Measurements from ENCODE around the gene KRTAP4-11.
"Not testable (repeated sequence)": the region's sequence is repeated elsewhere in the genome, so short reads cannot be mapped to it uniquely, and the experiment has no call there.

Gene KRTAP4-11

GRCh38 chr17:41117846-41118386, at the start of gene KRTAP4-11:
Gene KRTAP4-11 (minus strand): TSS chr17:41118373. CDS start chr17:41118315, 58 bp downstream.
- not testable (repeated sequence) for H3K36me3 ChIP-seq (ENCODE audit: insufficient read depth, low read length); H3K4me3 ChIP-seq (ENCODE audit: low read depth in 1 of 2, low read length in 2 of 2); H3K27ac ChIP-seq (ENCODE audit: low read depth, low read length); H3K9me3 ChIP-seq (ENCODE audit: low read length); H3K9ac ChIP-seq (ENCODE audit: low read length); H3K27me3 ChIP-seq (ENCODE audit: control insufficient read depth in 1 of 2, insufficient read depth in 2 of 2, low read length in 2 of 2); H3K4me1 ChIP-seq (ENCODE audit: insufficient read depth, low read length)

- Histone ChIP-seq H3K27ac (ENCODE audit: low read depth, low read length) (no peak overlapping the region), H3K9me3 (ENCODE audit: low read length) (no peaks in the 10 kb centered on the region), H3K27me3 (ENCODE audit: control insufficient read depth in 1 of 2, insufficient read depth in 2 of 2, low read length in 2 of 2) (no peaks in the 10 kb centered on the region), H3K9ac (ENCODE audit: low read length) (no peak overlapping the region), H3K36me3 (ENCODE audit: insufficient read depth, low read length) (no peaks in the 10 kb centered on the region), H3K4me3 (ENCODE audit: low read depth in 1 of 2, low read length in 2 of 2) (no peak overlapping the region), H3K4me1 (ENCODE audit: insufficient read depth, low read length) (no peaks in the 10 kb centered on the region)
Observed at GRCh38 chr17:41167561-41167960, 49.4 kb upstream of the KRTAP4-11 start.

- Histone ChIP-seq H3K4me1 (ENCODE audit: insufficient read depth, low read length) (no peaks in the 10 kb centered on the region), H3K27me3 (ENCODE audit: control insufficient read depth in 1 of 2, insufficient read depth in 2 of 2, low read length in 2 of 2) (no peaks in the 10 kb centered on the region), H3K9ac (ENCODE audit: low read length) (no peak overlapping the region), H3K36me3 (ENCODE audit: insufficient read depth, low read length) (no peaks in the 10 kb centered on the region), H3K4me3 (ENCODE audit: low read depth in 1 of 2, low read length in 2 of 2) (no peak overlapping the region), H3K27ac (ENCODE audit: low read depth, low read length) (no peak overlapping the region), H3K9me3 (ENCODE audit: low read length) (no peaks in the 10 kb centered on the region)
Observed at GRCh38 chr17:41163828-41164227, 45.7 kb upstream of the KRTAP4-11 start.

- Histone ChIP-seq H3K9ac (ENCODE audit: low read length) (no peak within 1 kb of the TSS), H3K36me3 (ENCODE audit: insufficient read depth, low read length) (no peaks in the 10 kb centered on the region), H3K4me1 (ENCODE audit: insufficient read depth, low read length) (no peaks in the 10 kb centered on the region), H3K27ac (ENCODE audit: low read depth, low read length) (no peak within 1 kb of the TSS), H3K9me3 (ENCODE audit: low read length) (no peaks in the 10 kb centered on the region), H3K27me3 (ENCODE audit: control insufficient read depth in 1 of 2, insufficient read depth in 2 of 2, low read length in 2 of 2) (no peaks in the 10 kb centered on the region), H3K4me3 (ENCODE audit: low read depth in 1 of 2, low read length in 2 of 2) (no peak within 1 kb of the TSS)
Observed at GRCh38 chr17:41160648-41161047, 42.5 kb upstream of the KRTAP4-11 start, which contains the start of gene KRTAP4-4. Gene KRTAP4-4 (minus strand): TSS chr17:41160748. CDS start chr17:41160691, 57 bp downstream.

GRCh38 chr17:41160190-41160589, 42.0 kb upstream of the KRTAP4-11 start:
- not testable (repeated sequence) for H3K9ac ChIP-seq (ENCODE audit: low read length); H3K4me1 ChIP-seq (ENCODE audit: insufficient read depth, low read length); H3K27me3 ChIP-seq (ENCODE audit: control insufficient read depth in 1 of 2, insufficient read depth in 2 of 2, low read length in 2 of 2); H3K9me3 ChIP-seq (ENCODE audit: low read length); H3K4me3 ChIP-seq (ENCODE audit: low read depth in 1 of 2, low read length in 2 of 2); H3K36me3 ChIP-seq (ENCODE audit: insufficient read depth, low read length); H3K27ac ChIP-seq (ENCODE audit: low read depth, low read length)

GRCh38 chr17:41153856-41154255, 35.7 kb upstream of the KRTAP4-11 start:
- no peak overlapping the region for H3K9ac ChIP-seq (ENCODE audit: low read length)
- no peak overlapping the region for H3K4me3 ChIP-seq (ENCODE audit: low read depth in 1 of 2, low read length in 2 of 2)

GRCh38 chr17:41151525-41151924, 33.4 kb upstream of the KRTAP4-11 start:
- H3K27ac ChIP-seq (ENCODE audit: low read depth, low read length): no peak overlapping the region
- no peaks in the 10 kb centered on the region for H3K36me3 ChIP-seq (ENCODE audit: insufficient read depth, low read length)
- no peaks in the 10 kb centered on the region for H3K27me3 ChIP-seq (ENCODE audit: control insufficient read depth in 1 of 2, insufficient read depth in 2 of 2, low read length in 2 of 2)
- no peaks in the 10 kb centered on the region for H3K9me3 ChIP-seq (ENCODE audit: low read length)
- H3K4me1 ChIP-seq (ENCODE audit: insufficient read depth, low read length): no peaks in the 10 kb centered on the region
- H3K4me3 ChIP-seq (ENCODE audit: low read depth in 1 of 2, low read length in 2 of 2): no peak overlapping the region
- no peak overlapping the region for H3K9ac ChIP-seq (ENCODE audit: low read length)

More at GRCh38 chr17:41153856-41154255, 35.7 kb upstream of the KRTAP4-11 start:
- no peaks in the 10 kb centered on the region for H3K9me3 ChIP-seq (ENCODE audit: low read length)
- no peaks in the 10 kb centered on the region for H3K4me1 ChIP-seq (ENCODE audit: insufficient read depth, low read length)
- no peaks in the 10 kb centered on the region for H3K27me3 ChIP-seq (ENCODE audit: control insufficient read depth in 1 of 2, insufficient read depth in 2 of 2, low read length in 2 of 2)
- H3K36me3 ChIP-seq (ENCODE audit: insufficient read depth, low read length): no peaks in the 10 kb centered on the region
- no peak overlapping the region for H3K27ac ChIP-seq (ENCODE audit: low read depth, low read length)

GRCh38 chr17:41150026-41150425, 31.9 kb upstream of the KRTAP4-11 start:
- no peaks in the 10 kb centered on the region for H3K27me3 ChIP-seq (ENCODE audit: control insufficient read depth in 1 of 2, insufficient read depth in 2 of 2, low read length in 2 of 2)
- H3K27ac ChIP-seq (ENCODE audit: low read depth, low read length): no peak overlapping the region
- no peaks in the 10 kb centered on the region for H3K4me1 ChIP-seq (ENCODE audit: insufficient read depth, low read length)
- H3K36me3 ChIP-seq (ENCODE audit: insufficient read depth, low read length): no peaks in the 10 kb centered on the region
- H3K4me3 ChIP-seq (ENCODE audit: low read depth in 1 of 2, low read length in 2 of 2): no peak overlapping the region
- H3K9ac ChIP-seq (ENCODE audit: low read length): no peak overlapping the region
- no peaks in the 10 kb centered on the region for H3K9me3 ChIP-seq (ENCODE audit: low read length)

- H3K4me1 ChIP-seq (ENCODE audit: insufficient read depth, low read length): no peaks in the 10 kb centered on the region
Observed at GRCh38 chr17:41149652-41149985, 31.4 kb upstream of the KRTAP4-11 start, which contains the start of gene KRTAP4-5. Gene KRTAP4-5 (minus strand): TSS chr17:41149825. CDS start chr17:41149767, 58 bp downstream.

GRCh38 chr17:41148971-41149651, 30.9 kb upstream of the KRTAP4-11 start:
- H3K9me3 ChIP-seq (ENCODE audit: low read length); H3K4me1 ChIP-seq (ENCODE audit: insufficient read depth, low read length); H3K27me3 ChIP-seq (ENCODE audit: control insufficient read depth in 1 of 2, insufficient read depth in 2 of 2, low read length in 2 of 2); H3K36me3 ChIP-seq (ENCODE audit: insufficient read depth, low read length); H3K4me3 ChIP-seq (ENCODE audit: low read depth in 1 of 2, low read length in 2 of 2); H3K9ac ChIP-seq (ENCODE audit: low read length); H3K27ac ChIP-seq (ENCODE audit: low read depth, low read length): not testable (repeated sequence)

More at GRCh38 chr17:41149652-41149985, 31.4 kb upstream of the KRTAP4-11 start, which contains the start of gene KRTAP4-5:
- no peaks in the 10 kb centered on the region for H3K36me3 ChIP-seq (ENCODE audit: insufficient read depth, low read length)
- H3K27me3 ChIP-seq (ENCODE audit: control insufficient read depth in 1 of 2, insufficient read depth in 2 of 2, low read length in 2 of 2): no peaks in the 10 kb centered on the region
- no peaks in the 10 kb centered on the region for H3K9me3 ChIP-seq (ENCODE audit: low read length)
- no peak within 1 kb of the TSS for H3K4me3 ChIP-seq (ENCODE audit: low read depth in 1 of 2, low read length in 2 of 2)
- H3K9ac ChIP-seq (ENCODE audit: low read length): no peak within 1 kb of the TSS
- H3K27ac ChIP-seq (ENCODE audit: low read depth, low read length): no peak within 1 kb of the TSS

- no peak overlapping the region for H3K27ac ChIP-seq (ENCODE audit: low read depth, low read length)
- no peaks in the 10 kb centered on the region for H3K27me3 ChIP-seq (ENCODE audit: control insufficient read depth in 1 of 2, insufficient read depth in 2 of 2, low read length in 2 of 2)
- no peaks in the 10 kb centered on the region for H3K4me1 ChIP-seq (ENCODE audit: insufficient read depth, low read length)
- no peak overlapping the region for H3K4me3 ChIP-seq (ENCODE audit: low read depth in 1 of 2, low read length in 2 of 2)
- no peaks in the 10 kb centered on the region for H3K9me3 ChIP-seq (ENCODE audit: low read length)
- no peak overlapping the region for H3K9ac ChIP-seq (ENCODE audit: low read length)
- H3K36me3 ChIP-seq (ENCODE audit: insufficient read depth, low read length): no peaks in the 10 kb centered on the region
Observed at GRCh38 chr17:41147531-41148204, 29.5 kb upstream of the KRTAP4-11 start.

Measured in muscle layer of colon (tissue), 2 donors.